Activated naive CD4-positive, alpha-beta T cell treated with anti-CD3 and anti-CD28 coated beads for 36 hours (primary cell): ENCODE data around the gene AGRP. TPM values are rescaled to one million over a fixed set of nuclear protein-coding genes. Genes with fewer than 3 reads are reported as not detected.

Source experiments
- CTCF ChIA-PET: fragments of 350-600 bp; sonication (Branson Sonifier 250); formaldehyde crosslinking; loops from one replicate; lab custom pipeline; 2021; ENCODE audit warnings: antibody characterized with exemption; lab: Charles Lee
- DNase-seq: peaks from one replicate; pipeline ENCODE4 v3.0.0-alpha.2; 2020
- H3K27ac Mint-ChIP-seq: one replicate; pipeline ENCODE4 v1.8.0; 2021; ENCODE audit warnings: mild to moderate bottlenecking, mixed read lengths
- H3K27me3 Mint-ChIP-seq: one replicate; pipeline ENCODE4 v1.8.0; 2021; ENCODE audit warnings: low read depth, mixed read lengths
- H3K36me3 Mint-ChIP-seq: one replicate; pipeline ENCODE4 v1.8.0; 2021; ENCODE audit warnings: low read depth, mixed read lengths
- H3K4me1 Mint-ChIP-seq: one replicate; pipeline ENCODE4 v1.8.0; 2021; ENCODE audit warnings: low read depth, mixed read lengths
- H3K4me3 Mint-ChIP-seq: one replicate; pipeline ENCODE4 v1.8.0; 2021; ENCODE audit warnings: mild to moderate bottlenecking, moderate library complexity, mixed read lengths
- H3K9me3 Mint-ChIP-seq: one replicate; pipeline ENCODE4 v1.8.0; 2021; ENCODE audit warnings: mixed read lengths
- intact Hi-C: fragments of 100-400 bp; cut with micrococcal nuclease; formaldehyde crosslinking; loops from one replicate; pipeline ENCODE4 v1.15.1; 2023
- total RNA-seq, 2 experiments: library from RNA; stranded (reverse); gene quantifications; one replicate each; pipeline ENCODE4 v1.2.3, GENCODE V29; 2021

Gene AGRP
- total RNA-seq, 2 experiments from 2014 or later: not detected

DNA sequence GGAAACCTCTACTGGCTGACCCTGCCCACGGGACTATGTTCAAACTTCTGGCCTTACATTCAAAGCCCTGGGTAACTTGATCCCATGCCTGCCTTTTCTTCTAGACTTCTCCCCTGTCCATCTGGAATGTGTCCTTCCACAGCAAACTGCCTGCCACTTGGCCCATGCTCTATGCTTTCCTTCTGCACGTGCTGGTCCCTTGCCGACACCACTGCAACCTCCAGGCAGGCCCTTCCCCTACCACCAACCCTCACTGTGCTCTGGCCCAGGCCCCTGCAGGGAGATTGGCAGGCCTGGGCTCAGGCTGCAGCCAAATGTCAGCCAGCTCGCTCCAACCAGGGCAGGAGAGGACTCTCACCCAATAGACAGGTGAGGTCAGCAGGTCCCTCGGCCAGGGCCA lies 41.4 kb downstream of the AGRP start:
- Mint-ChIP-seq H3K27me3 (no peaks in the 10 kb centered on the region), H3K9me3 (no peaks in the 10 kb centered on the region), H3K27ac (no peak overlapping the region), H3K36me3 (peaks cover 5% of the 10 kb centered on the region), H3K4me1 (no peaks in the 10 kb centered on the region), H3K4me3 (no peak overlapping the region)
- CTCF ChIA-PET: interaction anchor here (0.6 kb wide), 1 partner anchor 72 kb away, joined by 3 read pairs; no protein-coding TSS in a partner anchor
- intact Hi-C loops: loop anchor here (10.0 kb wide), 1 partner anchor 467 kb away; no protein-coding TSS in a partner anchor
- DNase-seq: no peak

- H3K27ac Mint-ChIP-seq: no peak overlapping the region
- DNase-seq: no peak
- H3K4me1 Mint-ChIP-seq: no peaks in the 10 kb centered on the region
- H3K27me3 Mint-ChIP-seq: no peaks in the 10 kb centered on the region
- H3K4me3 Mint-ChIP-seq: no peak overlapping the region
- intact Hi-C loops: loop anchor here (10.0 kb wide), 1 partner anchor 467 kb away; no protein-coding TSS in a partner anchor
- peaks cover 5% of the 10 kb centered on the region for H3K36me3 Mint-ChIP-seq
- H3K9me3 Mint-ChIP-seq: no peaks in the 10 kb centered on the region
- CTCF ChIA-PET: interaction anchor here (1.1 kb wide), 1 partner anchor 80 kb away, joined by 3 read pairs; no protein-coding TSS in a partner anchor
Observed at GRCh38 chr16:67441271-67441753, 42.0 kb downstream of the AGRP start.

DNA sequence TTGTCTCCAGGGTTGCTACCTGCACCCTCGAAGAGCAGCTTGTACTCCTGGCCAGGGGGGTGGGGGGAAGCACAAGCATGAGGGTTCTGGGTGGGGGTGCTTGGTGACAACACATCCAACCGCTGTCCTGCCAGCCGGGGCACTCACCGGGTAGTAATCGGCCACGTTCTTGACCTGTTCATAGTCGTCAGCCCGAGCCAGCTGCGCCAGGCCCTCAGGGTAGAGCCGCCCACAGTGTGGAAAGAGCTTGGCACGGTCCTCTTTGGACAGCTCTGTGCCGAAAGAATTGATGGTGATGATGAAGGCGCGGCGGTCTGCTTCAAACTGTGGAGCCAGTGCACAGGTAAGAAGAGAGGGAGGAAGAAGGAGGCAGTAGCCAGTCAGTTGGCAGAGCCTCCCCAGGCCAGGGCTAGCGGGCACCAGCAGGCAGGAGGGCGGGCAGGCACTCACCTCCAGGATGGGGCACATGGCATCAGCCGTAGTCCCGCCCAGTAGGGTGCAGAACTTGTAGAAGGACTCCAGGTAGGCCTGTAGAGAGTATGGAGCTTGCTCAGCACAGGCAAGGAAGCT lies 44.4 kb downstream of the AGRP start:
- Mint-ChIP-seq H3K4me1 (no peaks in the 10 kb centered on the region), H3K27ac (no peak overlapping the region), H3K4me3 (no peak overlapping the region), H3K27me3 (no peaks in the 10 kb centered on the region), H3K9me3 (no peaks in the 10 kb centered on the region), H3K36me3 (peaks cover 5% of the 10 kb centered on the region)
- no peak for DNase-seq
- CTCF ChIA-PET: interaction anchor here (0.7 to 1.6 kb wide), 4 partner anchors 11 to 75 kb away, joined by 3 read pairs; no protein-coding TSS in a partner anchor
- intact Hi-C loops: no loop called here

- no peak overlapping the region for H3K27ac Mint-ChIP-seq
Observed at GRCh38 chr16:67438098-67438791, 45.1 kb downstream of the AGRP start.

DNA sequence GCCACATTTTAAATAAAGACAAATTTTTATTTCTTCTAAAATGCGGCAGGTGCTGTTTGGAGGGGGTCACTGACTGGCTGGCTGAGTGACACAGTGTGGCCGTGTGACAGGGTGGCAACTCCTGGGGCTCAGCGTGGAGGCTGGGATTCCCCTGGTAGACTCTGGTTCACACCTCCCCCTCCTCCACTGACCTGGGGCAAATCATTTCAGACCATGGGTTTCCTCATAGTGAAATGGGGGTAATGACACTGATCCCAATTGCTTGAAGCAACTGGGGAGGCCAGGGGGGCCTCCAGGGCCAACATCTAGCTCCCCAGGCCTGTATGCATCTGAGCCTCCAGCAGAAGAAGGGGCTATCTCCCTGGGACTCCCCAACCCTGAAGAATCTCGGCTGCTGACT lies 45.8 kb downstream of the AGRP start:
- Mint-ChIP-seq H3K4me1 (peaks cover under 1% of the 10 kb centered on the region), H3K27me3 (peaks cover under 1% of the 10 kb centered on the region), H3K27ac (no peak overlapping the region), H3K4me3 (no peak overlapping the region), H3K9me3 (no peaks in the 10 kb centered on the region), H3K36me3 (peaks cover 5% of the 10 kb centered on the region)
- intact Hi-C loops: no loop called here
- CTCF ChIA-PET: interaction anchor here (1.6 kb wide), 1 partner anchor 16 kb away, joined by 3 read pairs; no protein-coding TSS in a partner anchor
- peak; percentile 20 for DNase-seq

More at GRCh38 chr16:67438098-67438791, 45.1 kb downstream of the AGRP start:
- Mint-ChIP-seq H3K27me3 (no peaks in the 10 kb centered on the region), H3K4me3 (no peak overlapping the region), H3K36me3 (peaks cover 5% of the 10 kb centered on the region), H3K9me3 (no peaks in the 10 kb centered on the region), H3K4me1 (no peaks in the 10 kb centered on the region)
- intact Hi-C loops: no loop called here
- CTCF ChIA-PET: interaction anchor here (0.8 to 1.6 kb wide), 3 partner anchors 12 to 76 kb away, joined by 3 read pairs; no protein-coding TSS in a partner anchor
- no peak for DNase-seq

DNA sequence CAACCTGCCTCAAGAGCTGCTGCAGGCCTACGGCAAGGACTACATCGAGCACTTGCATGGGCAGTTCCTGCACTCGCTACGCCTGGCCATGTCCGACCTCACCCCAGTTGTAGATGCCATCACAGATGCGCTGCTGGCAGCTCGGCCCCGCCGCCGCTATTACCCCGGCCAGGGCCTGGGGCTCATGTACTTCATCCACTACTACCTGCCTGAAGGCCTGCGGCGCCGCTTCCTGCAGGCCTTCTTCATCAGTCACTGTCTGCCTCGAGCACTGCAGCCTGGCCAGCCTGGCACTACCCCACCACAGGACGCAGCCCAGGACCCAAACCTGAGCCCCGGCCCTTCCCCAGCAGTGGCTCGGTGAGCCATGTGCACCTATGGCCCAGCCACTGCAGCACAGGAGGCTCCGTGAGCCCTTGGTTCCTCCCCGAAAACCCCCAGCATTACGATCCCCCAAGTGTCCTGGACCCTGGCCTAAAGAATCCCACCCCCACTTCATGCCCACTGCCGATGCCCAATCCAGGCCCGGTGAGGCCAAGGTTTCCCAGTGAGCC lies 46.6 kb downstream of the AGRP start:
- Mint-ChIP-seq H3K4me1 (peaks cover 3% of the 10 kb centered on the region), H3K27ac (no peak overlapping the region), H3K36me3 (peaks cover 5% of the 10 kb centered on the region), H3K27me3 (peaks cover 5% of the 10 kb centered on the region), H3K4me3 (no peak overlapping the region), H3K9me3 (no peaks in the 10 kb centered on the region)
- CTCF ChIA-PET: no interaction called here
- DNase-seq: no peak
- intact Hi-C loops: no loop called here

DNA sequence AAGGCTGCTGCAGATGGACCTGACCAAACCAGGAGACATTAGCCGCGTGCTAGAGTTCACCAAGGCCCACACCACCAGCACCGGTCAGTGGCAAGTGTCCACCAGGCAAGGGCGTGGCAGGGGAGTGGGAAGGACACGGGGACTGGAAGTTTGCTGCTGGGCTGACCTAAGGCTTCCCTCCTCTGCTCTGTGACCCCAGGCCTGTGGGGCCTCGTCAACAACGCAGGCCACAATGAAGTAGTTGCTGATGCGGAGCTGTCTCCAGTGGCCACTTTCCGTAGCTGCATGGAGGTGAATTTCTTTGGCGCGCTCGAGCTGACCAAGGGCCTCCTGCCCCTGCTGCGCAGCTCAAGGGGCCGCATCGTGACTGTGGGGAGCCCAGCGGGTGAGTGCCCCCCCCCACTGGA lies 47.6 kb downstream of the AGRP start:
- CTCF ChIA-PET: interaction anchor here (0.6 to 1.5 kb wide), 3 partner anchors 10 to 177 kb away, joined by 3 to 4 read pairs (median 4); no protein-coding TSS in a partner anchor
- intact Hi-C loops: no loop called here
- Mint-ChIP-seq H3K4me3 (no peak overlapping the region), H3K27me3 (peaks cover 8% of the 10 kb centered on the region), H3K4me1 (peaks cover 5% of the 10 kb centered on the region), H3K36me3 (peaks cover 5% of the 10 kb centered on the region), H3K9me3 (no peaks in the 10 kb centered on the region), H3K27ac (no peak overlapping the region)
- DNase-seq: no peak

- H3K27ac Mint-ChIP-seq: no peak overlapping the region
- CTCF ChIA-PET: interaction anchor here (0.8 to 1.4 kb wide), 4 partner anchors 12 to 49 kb away, joined by 3 to 4 read pairs (median 3); no protein-coding TSS in a partner anchor
- no peaks in the 10 kb centered on the region for H3K36me3 Mint-ChIP-seq
- peaks cover 10% of the 10 kb centered on the region for H3K4me1 Mint-ChIP-seq
- no peak for DNase-seq
- intact Hi-C loops: no loop called here
- H3K9me3 Mint-ChIP-seq: no peaks in the 10 kb centered on the region
- H3K27me3 Mint-ChIP-seq: peaks cover 25% of the 10 kb centered on the region
- H3K4me3 Mint-ChIP-seq: no peak overlapping the region
Observed at GRCh38 chr16:67433131-67433719, 50.1 kb downstream of the AGRP start.

Other genes starting within 250 kb of the AGRP start
- 10 to 100 TPM; 70.7 to 73.7 TPM for gene FHOD1, start 236.1 kb downstream of the AGRP start, total RNA-seq
- gene SLC9A5, start 234.6 kb downstream of the AGRP start, total RNA-seq: 1 to 10 TPM; 5.2 TPM
- gene PLEKHG4, start 204.0 kb downstream of the AGRP start, total RNA-seq: 10 to 100 TPM; 14.3 to 14.4 TPM
- 1 to 10 TPM; 1.0 to 1.3 TPM for gene KCTD19, start 156.8 kb downstream of the AGRP start, total RNA-seq
- under 1 TPM in 1 of 2 experiments, not detected in 1; 0.64 TPM for gene LRRC36, start 156.7 kb downstream of the AGRP start, total RNA-seq
- gene TPPP3, start 90.0 kb downstream of the AGRP start, total RNA-seq: not detected
- gene ZDHHC1, start 67.1 kb downstream of the AGRP start, total RNA-seq: under 1 TPM; 0.12 to 0.32 TPM
- gene HSD11B2, start 52.4 kb downstream of the AGRP start, total RNA-seq: 1 to 10 TPM in 1 of 2 experiments, under 1 TPM in 1; 0.86 to 1.1 TPM
- gene ATP6V0D1, start 2.4 kb downstream of the AGRP start, total RNA-seq: 10 to 100 TPM; 11.9 to 15.3 TPM
- 10 to 100 TPM; 34.2 to 41.9 TPM for gene RIPOR1, start 45.3 kb upstream of the AGRP start, total RNA-seq
- gene CTCF, start 79.0 kb upstream of the AGRP start, total RNA-seq: 10 to 100 TPM; 51.2 to 52.3 TPM
- gene CARMIL2, start 161.6 kb upstream of the AGRP start, total RNA-seq: 100 to 1,000 TPM; 123 to 130 TPM
- 10 to 100 TPM; 49.2 to 54.9 TPM for gene ACD, start 176.7 kb upstream of the AGRP start, total RNA-seq
- 1 to 10 TPM; 7.3 to 8.4 TPM for gene PARD6A, start 177.4 kb upstream of the AGRP start, total RNA-seq
- gene ENKD1, start 183.2 kb upstream of the AGRP start, total RNA-seq: 1 to 10 TPM; 6.7 to 7.3 TPM
- 1 to 10 TPM; 3.2 to 3.6 TPM for gene C16orf86, start 183.3 kb upstream of the AGRP start, total RNA-seq
- 1 to 10 TPM; 7.3 to 8.2 TPM for gene GFOD2, start 235.8 kb upstream of the AGRP start, total RNA-seq